ENCODE data around the gene D2HGDH. TPM values are rescaled to one million over a fixed set of nuclear protein-coding genes. Genes with fewer than 3 reads are reported as not detected.

The D2HGDH gene
- total and polyA plus RNA-seq, 2 of the 13 experiments (the other 11 are each of a cell fraction or from before 2014, with no cell fraction given), result 19.2 to 20.3 TPM

- H3K9me3 ChIP-seq (ENCODE audit: low read length), result no peaks in the 10 kb centered on the region
- H3K36me3 ChIP-seq (replicated peaks in 1 of 2; ENCODE audit: control insufficient read depth in 1 of 2, insufficient read depth in 2 of 2, low read length in 2 of 2), result no peaks in the 10 kb centered on the region
- H3K27me3 ChIP-seq (ENCODE audit: control insufficient read depth in 1 of 2, insufficient read depth in 2 of 2, low read length in 2 of 2), result no peaks in the 10 kb centered on the region; a peak in 1 of 5 replicates
- no peak overlapping the region for H3K9ac ChIP-seq (ENCODE audit: insufficient read depth, low read depth, low read length)
- H3K4me1 ChIP-seq (ENCODE audit: insufficient read depth, low read length), result peaks cover 21% of the 10 kb centered on the region
- H3K4me3 ChIP-seq (replicated peaks in 1 of 3; ENCODE audit: insufficient read depth in 1 of 3, low read depth in 2 of 3, low read length in 3 of 3), result no peak overlapping the region
- H2AFZ ChIP-seq (ENCODE audit: low read length), result no peak overlapping the region
- no TSS peak for BruUV-seq (replicated peaks)
- CTCF ChIA-PET (ENCODE audit: low intra/inter-chr PET ratio, low total read pairs), result no interaction called here
- FAIRE-seq, result no peak
- ATAC-seq, result peak; percentile 3; the same call in 1 of the 3 replicates
- in situ Hi-C loops (cut with HindIII; ENCODE audit: extremely low pct_ligation_motif_present, low pct_unique_long_range_greater_than_20kb) (loop anchor here (5.0 kb wide), 1 partner anchor 32 kb away; no protein-coding TSS in a partner anchor), intact Hi-C loops (cut with micrococcal nuclease; ENCODE audit: unreplicated experiment) (loop anchor here (5.0 kb wide), 1 partner anchor 977 kb away; no protein-coding TSS in a partner anchor)
- peaks cover 17% of the 10 kb centered on the region for H3K79me2 ChIP-seq (ENCODE audit: insufficient read depth, low read length)
- H3K4me2 ChIP-seq (ENCODE audit: low read depth, low read length), result 0 out of 2 replicates have a peak overlapping the region, but pooled peaks have one; percentile 24
- H3K27ac ChIP-seq (ENCODE audit: extremely low read length, insufficient read depth, low read length), result peak overlapping the region; percentile 33
- POLR2A ChIA-PET, result interaction anchor here (0.6 to 2.8 kb wide), 3 partner anchors 17 to 70 kb away, joined by 3 to 26 read pairs (median 3); partner anchors contain the start of gene D2HGDH
- WGBS (ENCODE audit: low lambda C conversion rate), result 86% methylated on average over 26 of the region's 35 CpGs
- DNase-seq (ENCODE audit: low spot score), result peak; percentile 34
- H4K20me1 ChIP-seq (ENCODE audit: insufficient read depth, low read length), result no peaks in the 10 kb centered on the region
- no peak for TF ChIP-seq ESRRA (CRISPR knock-in tag; IDR thresholded peaks at IDR 0.05; ENCODE audit: low read depth)
- peak; percentile 56; the same call in 1 of the 2 replicates for TF ChIP-seq HNRNPL (IDR thresholded peaks at IDR 0.05; ENCODE audit: low read depth, low read length)
- TF ChIP-seq ZNF484 (CRISPR knock-in tag; IDR thresholded peaks at IDR 0.05; ENCODE audit: borderline replicate concordance, low read depth), result no peak
- no peak for TF ChIP-seq ZFP1 (CRISPR knock-in tag; IDR thresholded peaks at IDR 0.05)
- TF ChIP-seq RXRA (CRISPR knock-in tag; IDR thresholded peaks at IDR 0.05), result 0 out of 2 replicates have a peak, but pooled peaks have one; percentile 16
- TF ChIP-seq ZNF318 (CRISPR knock-in tag; IDR thresholded peaks at IDR 0.05), result peak; percentile 41; the same call in 1 of the 2 replicates
- TF ChIP-seq MIER2 (CRISPR knock-in tag; IDR thresholded peaks at IDR 0.05), result no peak
- peak; percentile 24 for TF ChIP-seq RBM22 (optimal IDR thresholded peaks at IDR 0.05; ENCODE audit: low read length)
- no peak for TF ChIP-seq PHF8 (CRISPR knock-in tag; IDR thresholded peaks at IDR 0.05)
- no peak for TF ChIP-seq HNF1A (IDR thresholded peaks at IDR 0.05; ENCODE audit: low read depth)
- TF ChIP-seq HNF1A (CRISPR knock-in tag; IDR thresholded peaks at IDR 0.05; ENCODE audit: borderline replicate concordance), result no peak
These were observed 70.1 kb downstream of the D2HGDH start for GRCh38 chr2:241804326-241805229.

Measured in HepG2 (cell line).